ENCODE data around the gene EEF2KMT. TPM values are rescaled to one million over a fixed set of nuclear protein-coding genes. Genes with fewer than 3 reads are reported as not detected.
A peak's percentile ranks its signal among the peaks of the same experiment; 100 is the strongest.

The EEF2KMT gene
- total and polyA plus RNA-seq, 2 of the 13 experiments (the other 11 are each of a cell fraction or from before 2014, with no cell fraction given) = 10.7 to 26.9 TPM

- TF ChIP-seq ZNF142 (CRISPR knock-in tag; IDR thresholded peaks at IDR 0.05) = no peak
- no peak for TF ChIP-seq RBM22 (optimal IDR thresholded peaks at IDR 0.05; ENCODE audit: low read length)
These were observed 55.9 kb downstream of the EEF2KMT start (continued) for GRCh38 chr16:5041600-5042133.

GRCh38 chr16:5040451-5040850 is 57.1 kb downstream of the EEF2KMT start:
- Histone ChIP-seq H3K36me3 (replicated peaks in 1 of 2; ENCODE audit: control insufficient read depth in 1 of 2, insufficient read depth in 2 of 2, low read length in 2 of 2) (no peaks in the 10 kb centered on the region), H3K27me3 (ENCODE audit: control insufficient read depth in 1 of 2, insufficient read depth in 2 of 2, low read length in 2 of 2) (peaks cover 0 to 8% of the 10 kb centered on the region in 2 experiments; a peak in 2 of 5 replicates), H2AFZ (ENCODE audit: low read length) (no peak overlapping the region), H3K79me2 (ENCODE audit: insufficient read depth, low read length) (no peaks in the 10 kb centered on the region), H4K20me1 (ENCODE audit: insufficient read depth, low read length) (no peaks in the 10 kb centered on the region), H3K9me3 (ENCODE audit: low read length) (no peaks in the 10 kb centered on the region), H3K9ac (ENCODE audit: insufficient read depth, low read depth, low read length) (peak overlapping the region; percentile 27; the same call in 1 of the 2 replicates), H3K4me3 (replicated peaks in 1 of 3; ENCODE audit: insufficient read depth in 1 of 3, low read depth in 2 of 3, low read length in 3 of 3) (no peak overlapping the region), H3K4me2 (ENCODE audit: low read depth, low read length) (peak overlapping the region; percentile 65), H3K4me1 (ENCODE audit: insufficient read depth, low read length) (peaks cover 74% of the 10 kb centered on the region), H3K27ac (ENCODE audit: extremely low read length, insufficient read depth, low read length) (no peak overlapping the region)
- 18% methylated on average over 7 of the region's 7 CpGs for WGBS (ENCODE audit: low lambda C conversion rate)
- no peak for FAIRE-seq
- in situ Hi-C loops (cut with HindIII; ENCODE audit: extremely low pct_ligation_motif_present, low pct_unique_long_range_greater_than_20kb) (no loop called here), intact Hi-C loops (cut with micrococcal nuclease; ENCODE audit: unreplicated experiment) (no loop called here)
- ChIA-PET CTCF (ENCODE audit: low intra/inter-chr PET ratio, low total read pairs) (no interaction called here), POLR2A (no interaction called here)
- ATAC-seq = no peak
- no TSS peak for BruUV-seq (replicated peaks)
- DNase-seq (ENCODE audit: low spot score) = no peak
- no peak for TF ChIP-seq NCOA2 (CRISPR knock-in tag; IDR thresholded peaks at IDR 0.05)
- TF ChIP-seq ZBTB38 (CRISPR knock-in tag; IDR thresholded peaks at IDR 0.05) = no peak
- TF ChIP-seq ZNF644 (CRISPR knock-in tag; IDR thresholded peaks at IDR 0.05; ENCODE audit: low read depth) = no peak
- TF ChIP-seq DRAP1 (CRISPR knock-in tag; IDR thresholded peaks at IDR 0.05) = no peak
- TF ChIP-seq THAP8 (CRISPR knock-in tag; IDR thresholded peaks at IDR 0.05; ENCODE audit: borderline replicate concordance) = no peak
- no peak for TF ChIP-seq LCORL (IDR thresholded peaks at IDR 0.05)
- TF ChIP-seq LCORL (CRISPR knock-in tag; IDR thresholded peaks at IDR 0.05) = no peak
- TF ChIP-seq HINFP (CRISPR knock-in tag; IDR thresholded peaks at IDR 0.05; ENCODE audit: low read depth) = no peak
- TF ChIP-seq ZBTB3 (CRISPR knock-in tag; IDR thresholded peaks at IDR 0.05; ENCODE audit: borderline replicate concordance, low read depth) = no peak
- no peak for TF ChIP-seq ZEB1 (IDR thresholded peaks at IDR 0.05; ENCODE audit: insufficient replicate concordance, low read depth)
- peak; percentile 34 for TF ChIP-seq TEAD3 (CRISPR knock-in tag; optimal IDR thresholded peaks at IDR 0.05; ENCODE audit: borderline replicate concordance)
- TF ChIP-seq ATAD3A (CRISPR knock-in tag; IDR thresholded peaks at IDR 0.05) = no peak
